ENCODE data around the gene THAP7. TPM values are rescaled to one million over a fixed set of nuclear protein-coding genes. Genes with fewer than 3 reads are reported as not detected.
A peak's percentile ranks its signal among the peaks of the same experiment; 100 is the strongest.

The THAP7 gene
- total RNA-seq (2016; rRNA removed; fragmentation: Illumina TruSeq; extraction: Trizol) (20.4 and 25.5 TPM in 2 replicates), polyA plus RNA-seq (2011; rRNA removed) (13.0 and 16.4 TPM in 2 replicates), polyA minus RNA-seq (2011; rRNA and poly(A)+ RNA removed; ENCODE audit: low replicate concordance) (19.9 and 30.3 TPM in 2 replicates), Bru-seq, nascent RNA (percentile 72 among the genes with signal in this experiment), BruChase-seq, experiment 1, labeled RNA remaining after a 6-hour chase (percentile 64 among the genes with signal in this experiment), BruChase-seq, experiment 2, labeled RNA remaining after a 2-hour chase (percentile 65 among the genes with signal in this experiment)
- total RNA-seq (2016; cell fraction: cytosol; rRNA removed; fragmentation: Illumina TruSeq; extraction: Trizol; ENCODE audit: low read depth), result 10.9 and 13.4 TPM in 2 replicates
- 22.1 and 23.8 TPM in 2 replicates for total RNA-seq (2016; cell fraction: insoluble cytoplasmic fraction; rRNA removed; fragmentation: Illumina TruSeq; extraction: Trizol)
- total RNA-seq (2016; cell fraction: membrane; rRNA removed; fragmentation: Illumina TruSeq; extraction: Trizol), result 19.2 and 23.3 TPM in 2 replicates
- 18.4 and 19.1 TPM in 2 replicates for total RNA-seq (2016; cell fraction: nucleus; rRNA removed; fragmentation: Illumina TruSeq; extraction: Trizol)
- polyA plus RNA-seq (2011; cell fraction: cytosol; rRNA removed), result 11.4 and 17.5 TPM in 2 replicates
- polyA plus RNA-seq (2011; cell fraction: nucleus; rRNA removed), result 53.1 and 55.7 TPM in 2 replicates
- 7.6 and 9.2 TPM in 2 replicates for polyA plus RNA-seq (2012)
- polyA plus RNA-seq (2016; cell fraction: cytosol; fragmentation: Illumina TruSeq; extraction: Trizol; ENCODE audit: low read depth), result 11.6 and 14.4 TPM in 2 replicates
- 22.2 and 26.6 TPM in 2 replicates for polyA plus RNA-seq (2016; cell fraction: insoluble cytoplasmic fraction; fragmentation: Illumina TruSeq; extraction: Trizol; ENCODE audit: low read depth)
- 17.6 and 24.0 TPM in 2 replicates for polyA plus RNA-seq (2016; cell fraction: membrane; fragmentation: Illumina TruSeq; extraction: Trizol; ENCODE audit: low read depth)
- polyA plus RNA-seq (2016; cell fraction: nucleus; fragmentation: Illumina TruSeq; extraction: Trizol; ENCODE audit: insufficient read depth, low read depth), result 42.7 and 46.0 TPM in 2 replicates
- polyA minus RNA-seq (2011; cell fraction: cytosol; rRNA and poly(A)+ RNA removed), result 6.9 and 7.9 TPM in 2 replicates
- polyA minus RNA-seq (2011; cell fraction: nucleus; rRNA and poly(A)+ RNA removed), result 34.2 and 38.9 TPM in 2 replicates
- long read RNA-seq, experiment 1, transcript THAP7-202 (5 exons, 1,144 nt), result minor isoform, 8 of 38 reads
- long read RNA-seq, experiment 1, transcript THAP7-204 (2 exons, 1,809 nt), result minor isoform, 5 of 38 reads
- long read RNA-seq, experiment 1, transcript THAP7-201 (4 exons, 1,213 nt), result minor isoform, 11 of 38 reads
- long read RNA-seq, experiment 1, transcript THAP7-208 (3 exons, 1,957 nt), result major isoform, 13 of 38 reads
- long read RNA-seq, experiment 1, partial matches to known transcripts, result 1 of 38 reads
- long read RNA-seq, experiment 1, other reads (novel, unspliced or antisense), result 0 of 38 reads
- long read RNA-seq, experiment 2, transcript THAP7-204 (2 exons, 1,809 nt), result minor isoform, 7 of 62 reads
- long read RNA-seq, experiment 2, transcript THAP7-208 (3 exons, 1,957 nt), result major isoform, 20 of 62 reads
- long read RNA-seq, experiment 2, transcript THAP7-202 (5 exons, 1,144 nt), result minor isoform, 8 of 62 reads
- long read RNA-seq, experiment 2, transcript THAP7-201 (4 exons, 1,213 nt), result minor isoform, 16 of 62 reads
- long read RNA-seq, experiment 2, partial matches to known transcripts, result 3 of 62 reads
- long read RNA-seq, experiment 2, other reads (novel, unspliced or antisense), result 8 of 62 reads

- Histone ChIP-seq H3K27ac (ENCODE audit: extremely low read length, insufficient read depth, low read length) (peak within 1 kb of the TSS; percentile 94), H3K9ac (ENCODE audit: insufficient read depth, low read depth, low read length) (peak within 1 kb of the TSS; percentile 84), H3K79me2 (ENCODE audit: insufficient read depth, low read length) (peaks cover 18% of the 10 kb centered on the region), H3K4me3 (replicated peaks in 1 of 3; ENCODE audit: insufficient read depth in 1 of 3, low read depth in 2 of 3, low read length in 3 of 3) (peak within 1 kb of the TSS; percentile 70 to 89 (median 86)), H4K20me1 (ENCODE audit: insufficient read depth, low read length) (0 out of 2 replicates have a peak, but pooled peaks cover 2% of the 10 kb centered on the region), H3K4me2 (ENCODE audit: low read depth, low read length) (peak within 1 kb of the TSS; percentile 95), H3K9me3 (ENCODE audit: low read length) (no peaks in the 10 kb centered on the region), H3K36me3 (replicated peaks in 1 of 2; ENCODE audit: control insufficient read depth in 1 of 2, insufficient read depth in 2 of 2, low read length in 2 of 2) (peaks cover 8 to 26% of the 10 kb centered on the region in 2 experiments; a peak in 4 of 5 replicates), H3K27me3 (ENCODE audit: control insufficient read depth in 1 of 2, insufficient read depth in 2 of 2, low read length in 2 of 2) (no peaks in the 10 kb centered on the region), H2AFZ (ENCODE audit: low read length) (no peak within 1 kb of the TSS), H3K4me1 (ENCODE audit: insufficient read depth, low read length) (peaks cover 30% of the 10 kb centered on the region)
- WGBS (ENCODE audit: low lambda C conversion rate), result 1% methylated on average over 51 of the region's 83 CpGs
- ChIA-PET CTCF (ENCODE audit: low intra/inter-chr PET ratio, low total read pairs) (no interaction called here), POLR2A (interaction anchor here (0.7 to 3.4 kb wide), 11 partner anchors 11 to 224 kb away, joined by 3 to 45 read pairs (median 8); partner anchors contain the start of genes CRKL, LZTR1 and P2RX6)
- TSS peak; percentile 84 for BruUV-seq (replicated peaks)
- in situ Hi-C loops (cut with HindIII; ENCODE audit: extremely low pct_ligation_motif_present, low pct_unique_long_range_greater_than_20kb), result no loop called here
- FAIRE-seq (peak; percentile 28), DNase-seq (ENCODE audit: low spot score) (peak; percentile 90), ATAC-seq (peak; percentile 92)
- intact Hi-C loops (cut with micrococcal nuclease; ENCODE audit: unreplicated experiment), result loop anchor here (2.0 kb wide), 1 partner anchor 39 kb away; no protein-coding TSS in a partner anchor
- TF ChIP-seq HMG20A (CRISPR knock-in tag; IDR thresholded peaks at IDR 0.05; ENCODE audit: borderline replicate concordance) (peak; percentile 7; the same call in 1 of the 2 replicates), KMT2A (CRISPR knock-in tag; IDR thresholded peaks at IDR 0.05) (peak; percentile 68), MAFK (conservative IDR thresholded peaks at IDR 0.05 in 1 of 2, IDR thresholded peaks at IDR 0.05 in 1 of 2; ENCODE audit: low read length in 2 of 2) (no peak), REPIN1 (CRISPR knock-in tag; IDR thresholded peaks at IDR 0.05; ENCODE audit: borderline replicate concordance, low read depth) (peak; percentile 86), MTERF4 (CRISPR knock-in tag; IDR thresholded peaks at IDR 0.05) (no peak; the same call in 1 of the 2 replicates), MXI1 (IDR thresholded peaks at IDR 0.05; ENCODE audit: borderline replicate concordance, low read depth, low read length) (peak; percentile 92; the same call in 2 of the 3 replicates), ZNF138 (CRISPR knock-in tag; IDR thresholded peaks at IDR 0.05; ENCODE audit: low read depth) (peak; percentile 88; the same call in 1 of the 2 replicates), ZNF567 (CRISPR knock-in tag; IDR thresholded peaks at IDR 0.05; ENCODE audit: borderline replicate concordance) (no peak), ZNF569 (CRISPR knock-in tag; IDR thresholded peaks at IDR 0.05; ENCODE audit: borderline replicate concordance) (no peak), ZNF891 (CRISPR knock-in tag; IDR thresholded peaks at IDR 0.05) (peak; percentile 77), SATB2 (CRISPR knock-in tag; IDR thresholded peaks at IDR 0.05) (no peak), RBM22 (optimal IDR thresholded peaks at IDR 0.05; ENCODE audit: low read length) (no peak), ZNF709 (CRISPR knock-in tag; IDR thresholded peaks at IDR 0.05) (peak; percentile 92)
Observed at GRCh38 chr22:21001601-21002325, at the start of gene THAP7. Gene THAP7 (minus strand): TSS chr22:21002118. CDS start chr22:21001911, 207 bp downstream.
